H1 (cell line): ENCODE measurements around the gene KRTAP4-1. TPM values are rescaled to one million over a fixed set of nuclear protein-coding genes. Genes with fewer than 3 reads are reported as not detected.

Source experiments
- CTCF ChIA-PET: fragments of 300-600 bp; sonication (Branson Sonifier 250); formaldehyde crosslinking; loops from one replicate; lab custom pipeline; 2021; ENCODE audit not compliant: partially characterized antibody; lab: Charles Lee
- POLR2A ChIA-PET: fragments of 300-600 bp; sonication (Branson Sonifier 250); formaldehyde crosslinking; loops from one replicate; lab custom pipeline; 2021; ENCODE audit warnings: inconsistent platforms; ENCODE audit not compliant: partially characterized antibody; lab: Charles Lee
- DNase-seq, 2 experiments: peaks; one replicate each; pipeline versions ENCODE4 v3.0.0 to v3.0.0-alpha.2; 2010 to 2022; ENCODE audit warnings: low spot score in 2 of 2, low read depth in 1 of 2, mixed read lengths in 1 of 2
- FAIRE-seq: peaks from 2 replicates; lab custom pipeline; 2011; peaks lifted over from hg19 to GRCh38; lab: Jason Lieb, UNC
- H2AFZ ChIP-seq: 2 replicates; pipeline ENCODE4 v1.8.1; 2012; ENCODE audit warnings: low read length, inconsistent platforms
- H2AK5ac ChIP-seq: 2 replicates; pipeline ENCODE4 v1.6.1; 2013; ENCODE audit warnings: low read depth, low read length
- H2BK120ac ChIP-seq: replicated peaks from 2 replicates; pipeline ENCODE3; 2013; ENCODE audit warnings: low read depth, low read length, inconsistent platforms
- H2BK12ac ChIP-seq: 2 replicates; pipeline ENCODE4 v1.6.1; 2013; ENCODE audit warnings: low read depth, low read length
- H2BK15ac ChIP-seq: 2 replicates; pipeline ENCODE4 v1.6.1; 2013; ENCODE audit warnings: low read length
- H2BK20ac ChIP-seq: 2 replicates; pipeline ENCODE4 v1.6.1; 2013; ENCODE audit warnings: low read length
- H2BK5ac ChIP-seq: 2 replicates; pipeline ENCODE4 v1.6.1; 2013; ENCODE audit warnings: low read depth, low read length
- H3K14ac ChIP-seq: 2 replicates; pipeline ENCODE4 v1.6.1; 2013; ENCODE audit warnings: inconsistent platforms; ENCODE audit not compliant: insufficient read length
- H3K18ac ChIP-seq: 2 replicates; pipeline ENCODE4 v1.6.1; 2013; ENCODE audit warnings: low read length; ENCODE audit errors: extremely low read depth
- H3K23ac ChIP-seq: 2 replicates; pipeline ENCODE4 v1.6.1; 2013; ENCODE audit warnings: inconsistent platforms; ENCODE audit not compliant: insufficient read length
- H3K23me2 ChIP-seq: 2 replicates; pipeline ENCODE4 v1.6.1; 2013; ENCODE audit warnings: low read depth, low read length
- H3K27ac ChIP-seq: 2 replicates; pipeline ENCODE4 v1.6.1; 2011; ENCODE audit warnings: low read depth, low read length, inconsistent platforms
- H3K27me3 ChIP-seq, 4 experiments: replicated peaks in 1 of 4; 1 replicate in 1 of 4; 2 replicates in 3 of 4; pipeline versions ENCODE4 v1.6.1 to v1.8.1; 2011 to 2013; ENCODE audit warnings: low read length in 3 of 4, mild to moderate bottlenecking in 3 of 4, inconsistent platforms in 2 of 4, mixed read lengths in 2 of 4, moderate library complexity in 1 of 4; ENCODE audit not compliant: control insufficient read depth in 3 of 4, insufficient read depth in 3 of 4; ENCODE audit errors: extremely low read depth in 1 of 4
- H3K36me3 ChIP-seq, 4 experiments: 2 replicates each; pipeline versions ENCODE4 v1.6.1 to v1.8.1; 2011 to 2013; ENCODE audit warnings: mild to moderate bottlenecking in 4 of 4, low read length in 3 of 4, moderate library complexity in 2 of 4, control low read depth in 1 of 4, inconsistent platforms in 1 of 4; ENCODE audit not compliant: insufficient read depth in 4 of 4, control insufficient read depth in 2 of 4
- H3K4ac ChIP-seq: replicated peaks from 2 replicates; pipeline ENCODE3; 2013; ENCODE audit warnings: low read length, low read depth, mixed read lengths, inconsistent platforms; ENCODE audit not compliant: insufficient read length
- H3K4me1 ChIP-seq, 4 experiments: replicated peaks in 1 of 4; 1 replicate in 1 of 4; 2 replicates in 3 of 4; pipeline versions ENCODE4 v1.6.1 to v1.8.1; 2011 to 2013; ENCODE audit warnings: low read length in 3 of 4, inconsistent platforms in 2 of 4, mixed read lengths in 1 of 4; ENCODE audit not compliant: insufficient read depth in 4 of 4, control insufficient read depth in 3 of 4
- H3K4me2 ChIP-seq, 2 experiments: 2 replicates each; pipeline versions ENCODE4 v1.6.1 to v1.8.1; 2011 to 2013; ENCODE audit warnings: low read depth in 2 of 2, low read length in 2 of 2, control low read depth in 1 of 2, inconsistent platforms in 1 of 2, mild to moderate bottlenecking in 1 of 2; ENCODE audit not compliant: insufficient read depth in 1 of 2
- H3K4me3 ChIP-seq, 4 experiments: fragments of 200-600, 300-600 bp in 1 of 4; sonication (generic), shearing (Covaris generic), sonication (Bioruptor Twin) in 1 of 4; 2 replicates each; pipeline versions ENCODE4 v1.5.1 to v1.8.1; 2011 to 2016; ENCODE audit warnings: low read length in 4 of 4, low read depth in 3 of 4, control low read depth in 2 of 4, inconsistent platforms in 2 of 4, mild to moderate bottlenecking in 2 of 4, mixed read lengths in 1 of 4, moderate library complexity in 1 of 4; ENCODE audit not compliant: insufficient read depth in 2 of 4; ENCODE audit errors: extremely low read depth in 1 of 4
- H3K56ac ChIP-seq: replicated peaks from 2 replicates; pipeline ENCODE3; 2013; ENCODE audit warnings: low read depth, mild to moderate bottlenecking, mixed read lengths, low read length, inconsistent platforms; ENCODE audit not compliant: insufficient read length
- H3K79me1 ChIP-seq: 2 replicates; pipeline ENCODE4 v1.6.1; 2013; ENCODE audit warnings: low read depth, low read length, control low read depth
- H3K79me2 ChIP-seq, 2 experiments: 2 replicates each; pipeline versions ENCODE4 v1.6.1 to v1.8.1; 2012 to 2013; ENCODE audit warnings: low read length in 2 of 2, mild to moderate bottlenecking in 2 of 2, inconsistent platforms in 1 of 2; ENCODE audit not compliant: insufficient read depth in 2 of 2, control insufficient read depth in 1 of 2
- H3K9ac ChIP-seq, 4 experiments: replicated peaks in 1 of 4; 1 replicate in 1 of 4; 2 replicates in 3 of 4; pipeline versions ENCODE4 v1.6.1 to v1.8.1; 2011 to 2013; ENCODE audit warnings: low read depth in 3 of 4, low read length in 3 of 4, control low read depth in 2 of 4, mild to moderate bottlenecking in 2 of 4, moderate library complexity in 2 of 4, inconsistent platforms in 1 of 4; ENCODE audit errors: extremely low read depth in 1 of 4
- H3K9me3 ChIP-seq, 2 experiments: 2 replicates each; pipeline versions ENCODE4 v1.6.1 to v1.8.1; 2012 to 2013; ENCODE audit warnings: mild to moderate bottlenecking in 2 of 2, moderate library complexity in 2 of 2, control low read depth in 1 of 2, inconsistent platforms in 1 of 2, low read depth in 1 of 2, low read length in 1 of 2, mixed read lengths in 1 of 2; ENCODE audit not compliant: insufficient read depth in 2 of 2
- H4K20me1 ChIP-seq, 2 experiments: replicated peaks in 1 of 2; 2 replicates each; pipeline versions ENCODE3 to v1.8.1; 2011 to 2013; ENCODE audit warnings: inconsistent platforms in 2 of 2, low read length in 2 of 2, mild to moderate bottlenecking in 1 of 2; ENCODE audit not compliant: insufficient read depth in 2 of 2, control insufficient read depth in 1 of 2
- H4K5ac ChIP-seq: 2 replicates; pipeline ENCODE4 v1.6.1; 2013; ENCODE audit warnings: low read length, low read depth, mixed read lengths, inconsistent platforms; ENCODE audit not compliant: insufficient read length
- H4K8ac ChIP-seq: 2 replicates; pipeline ENCODE4 v1.8.0; 2013; ENCODE audit warnings: mild to moderate bottlenecking, moderate library complexity, low read length, inconsistent platforms; ENCODE audit not compliant: insufficient read depth; ENCODE audit errors: extremely low read depth
- H4K91ac ChIP-seq: replicated peaks from 2 replicates; pipeline ENCODE3; 2013; ENCODE audit warnings: low read length, mixed read lengths, inconsistent platforms; ENCODE audit not compliant: insufficient read length
- ATF2 ChIP-seq: IDR thresholded peaks from 2 replicates; pipeline ENCODE4 v1.6.1; 2012; ENCODE audit warnings: low read length, inconsistent platforms
- CBX8 ChIP-seq: fragments of 300-800, 300-1000 bp; sonication (generic); IDR thresholded peaks from 2 replicates; pipeline ENCODE4 v1.7.1; 2016; ENCODE audit warnings: low read depth, low read length, borderline replicate concordance
- GTF2F1 ChIP-seq: IDR thresholded peaks from 2 replicates; pipeline ENCODE4 v1.6.1; 2012; ENCODE audit warnings: low read depth, low read length, improper control_type of control experiment, borderline replicate concordance
- JUND ChIP-seq: IDR thresholded peaks from 2 replicates; pipeline ENCODE4 v1.6.1; 2011; ENCODE audit warnings: mild to moderate bottlenecking, improper control_type of control experiment, low read length
- KDM5A ChIP-seq: fragments of 200-600 bp; IDR thresholded peaks from 2 replicates; pipeline ENCODE4 v1.7.1; 2012; ENCODE audit warnings: mild to moderate bottlenecking, low read length, inconsistent platforms, mixed read lengths
- RFX5 ChIP-seq: IDR thresholded peaks from 2 replicates; pipeline ENCODE4 v1.6.1; 2011; ENCODE audit warnings: low read depth, low read length, improper control_type of control experiment, borderline replicate concordance
- RNF2 ChIP-seq: fragments of 200-900, 300-1000 bp; sonication (generic); IDR thresholded peaks from 2 replicates; pipeline ENCODE4 v1.7.1; 2016; ENCODE audit warnings: borderline replicate concordance, low read depth, mild to moderate bottlenecking, antibody characterized with exemption, low read length; ENCODE audit not compliant: poor library complexity, severe bottlenecking; ENCODE audit errors: missing control alignments
- SIX5 ChIP-seq: IDR thresholded peaks from 2 replicates; pipeline ENCODE4 v1.6.1; 2011; ENCODE audit warnings: mild to moderate bottlenecking, low read depth, low read length
- TAF1 ChIP-seq: IDR thresholded peaks from 2 replicates; pipeline ENCODE4 v1.6.1; 2011; ENCODE audit warnings: mild to moderate bottlenecking, low read depth, low read length
- TBP ChIP-seq: IDR thresholded peaks from 2 replicates; pipeline ENCODE4 v1.6.1; 2011; ENCODE audit warnings: low read depth, low read length, improper control_type of control experiment
- TCF12 ChIP-seq: IDR thresholded peaks from 2 replicates; pipeline ENCODE4 v1.6.1; 2011; ENCODE audit warnings: low read depth, mild to moderate bottlenecking, low read length
- USF2 ChIP-seq: IDR thresholded peaks from 2 replicates; pipeline ENCODE4 v1.6.1; 2011; ENCODE audit warnings: low read length, improper control_type of control experiment
- WGBS, 2 experiments: shearing (Covaris generic) in 1 of 2; methylation state at CpG; one replicate each; pipeline versions ENCODE4 v1.1.6 to v1.1.7; 2013 to 2015; ENCODE audit warnings: low lambda C conversion rate in 2 of 2, mixed read lengths in 2 of 2, inconsistent platforms in 1 of 2, low coverage in 1 of 2, missing lambda C conversion rate in 1 of 2; ENCODE audit not compliant: insufficient replicate concordance in 2 of 2, insufficient coverage in 1 of 2, insufficient read length in 1 of 2; ENCODE audit errors: extremely low coverage in 1 of 2, missing lambda C conversion rate in 1 of 2; 5-methylcytosine and 5-hydroxymethylcytosine counted together
- polyA plus RNA-seq, 7 experiments: library from polyadenylated mRNA; depleted of rRNA in 3 of 7; stranded (reverse) in 5 of 7; unstranded in 2 of 7; fragments of >200 nt in 5 of 7; fragments of 200-250 nt in 2 of 7; gene quantifications; 1 replicate in 5 of 7; 2 replicates in 1 of 7; 4 replicates in 1 of 7; pipeline versions ENCODE4 v1.2.1 to v1.2.3, GENCODE V29; 2011 to 2013; ENCODE audit warnings: missing spikeins in 2 of 7, mixed read lengths in 2 of 7
- total RNA-seq: library from RNA; stranded (reverse); fragmentation: NEBNext Ultra II Directional; extraction: Animal tissue kit (Norgen Biotek cat#: 25700); gene quantifications from 2 replicates; pipeline ENCODE4 v1.2.1, GENCODE V29; 2021

Gene KRTAP4-1
- total and polyA plus RNA-seq, 2 of the 8 experiments (the other 6 are each of a cell fraction or from before 2014, with no cell fraction given), result not detected

GRCh38 chr17:41215681-41216080 lies 31.0 kb upstream of the KRTAP4-1 start:
- no peak overlapping the region for H3K4me2 ChIP-seq
- no peaks in the 10 kb centered on the region for H3K23me2 ChIP-seq
- no peak overlapping the region for H2BK15ac ChIP-seq
- H2BK5ac ChIP-seq, result no peak overlapping the region
- no peak for FAIRE-seq
- H3K4me3 ChIP-seq, result no peak overlapping the region
- H4K8ac ChIP-seq, result no peak overlapping the region
- WGBS, 2 experiments, result 93% methylated on average over 1 of the region's 1 CpG; no CpG with 5 or more reads in 1 of the 2 experiments
- no peaks in the 10 kb centered on the region for H4K20me1 ChIP-seq
- no peaks in the 10 kb centered on the region for H3K27me3 ChIP-seq
- CTCF ChIA-PET, result no interaction called here
- no peak overlapping the region for H2AK5ac ChIP-seq
- H3K79me2 ChIP-seq, result no peaks in the 10 kb centered on the region
- H2BK20ac ChIP-seq, result no peak overlapping the region
- no peak overlapping the region for H3K9ac ChIP-seq
- no peak overlapping the region for H3K56ac ChIP-seq
- H4K91ac ChIP-seq, result no peak overlapping the region
- no peak overlapping the region for H2BK120ac ChIP-seq
- H4K5ac ChIP-seq, result no peak overlapping the region
- no peak overlapping the region for H2BK12ac ChIP-seq
- no peak overlapping the region for H2AFZ ChIP-seq
- no peaks in the 10 kb centered on the region for H3K36me3 ChIP-seq
- no peaks in the 10 kb centered on the region for H3K4me1 ChIP-seq
- DNase-seq, result no peak
- H3K79me1 ChIP-seq, result no peaks in the 10 kb centered on the region
- H3K14ac ChIP-seq, result no peak overlapping the region
- H3K18ac ChIP-seq, result no peak overlapping the region
- no peak overlapping the region for H3K23ac ChIP-seq
- no peak overlapping the region for H3K4ac ChIP-seq
- POLR2A ChIA-PET, result no interaction called here
- H3K9me3 ChIP-seq, result no peaks in the 10 kb centered on the region
- no peak overlapping the region for H3K27ac ChIP-seq
- TF ChIP-seq TCF12 (no peak), RFX5 (no peak), GTF2F1 (no peak), JUND (no peak), TAF1 (no peak), TBP (no peak), KDM5A (no peak), CBX8 (no peak), SIX5 (no peak), RNF2 (no peak), ATF2 (no peak), USF2 (no peak)
